Smooth muscle cell of the coronary artery (primary cell): Measurements from ENCODE around the gene LIMA1. TPM values are rescaled to one million over a fixed set of nuclear protein-coding genes. Genes with fewer than 3 reads are reported as not detected.

Experiments used
- total RNA-seq: library from RNA; depleted of rRNA; stranded (reverse); fragments of >200 nt; gene quantifications from 2 replicates; pipeline ENCODE4 v1.2.3, GENCODE V29; 2014; ENCODE audit warnings: low replicate concordance

Gene LIMA1
- 67.9 and 161 TPM in 2 replicates for total RNA-seq

GRCh38 chr12:50283229-50283923, at the start of gene LIMA1:
Gene LIMA1 (minus strand): TSS chr12:50283520. CDS start chr12:50248751, 34,769 bp downstream.

GRCh38 chr12:50167049-50167828, 116.1 kb downstream of the LIMA1 start, which contains the start of gene CERS5:
Gene CERS5 (minus strand): TSS chr12:50167369. CDS start chr12:50167297, 72 bp downstream.

Other genes starting within 250 kb of the LIMA1 start
- 1.7 and 5.9 TPM in 2 replicates for gene ASIC1, start 225.9 kb downstream of the LIMA1 start, total RNA-seq
- 10.4 and 22.2 TPM in 2 replicates for gene SMARCD1, start 198.2 kb downstream of the LIMA1 start, total RNA-seq
- gene GPD1, start 179.5 kb downstream of the LIMA1 start, total RNA-seq: 0.30 and 0.47 TPM in 2 replicates
- 58.8 and 85.2 TPM in 2 replicates for gene COX14, start 171.3 kb downstream of the LIMA1 start, total RNA-seq
- 35.9 and 48.0 TPM in 2 replicates for gene CERS5, start 116.2 kb downstream of the LIMA1 start, total RNA-seq
- under 0.01 TPM in 1 of 2 replicates, not detected in the other for gene FAM186A, start 113.1 kb upstream of the LIMA1 start, total RNA-seq
- gene LARP4, start 117.4 kb upstream of the LIMA1 start, total RNA-seq: 20.2 and 47.7 TPM in 2 replicates
- gene DIP2B, start 221.5 kb upstream of the LIMA1 start, total RNA-seq: 13.3 and 20.7 TPM in 2 replicates